Adipose tissue (tissue), 3 donors: ENCODE measurements around the gene ABT1. TPM values are rescaled to one million over a fixed set of nuclear protein-coding genes. Genes with fewer than 3 reads are reported as not detected.
"Not testable (repeated sequence)": the region's sequence is repeated elsewhere in the genome, so short reads cannot be mapped to it uniquely, and the experiment has no call there.

Source experiments
- H3K27ac ChIP-seq: one replicate; pipeline ENCODE4 v1.5.1; 2013; ENCODE audit warnings: low read depth, low read length
- WGBS, 3 donors: extraction: QIAGEN DNeasy Blood & Tissue Kit; methylation state at CpG; one replicate each; pipeline ENCODE4 v1.1.7; 2013; 5-methylcytosine and 5-hydroxymethylcytosine counted together
- polyA plus RNA-seq, 3 donors: library from polyadenylated mRNA; stranded (reverse); fragments of 200-250 nt; gene quantifications; one replicate each; pipeline ENCODE4 v1.2.3, GENCODE V29; 2013
- donor health status: healthy with polysubstance abuse.
- donor health status: Bipolar disorder and iron deficiency.
- donor health status: healthy.

Gene ABT1
- 10 to 100 TPM in 2 of 3 donors, 1 to 10 TPM in 1; 8.1 to 16.3 (median 11.8) TPM for polyA plus RNA-seq

DNA sequence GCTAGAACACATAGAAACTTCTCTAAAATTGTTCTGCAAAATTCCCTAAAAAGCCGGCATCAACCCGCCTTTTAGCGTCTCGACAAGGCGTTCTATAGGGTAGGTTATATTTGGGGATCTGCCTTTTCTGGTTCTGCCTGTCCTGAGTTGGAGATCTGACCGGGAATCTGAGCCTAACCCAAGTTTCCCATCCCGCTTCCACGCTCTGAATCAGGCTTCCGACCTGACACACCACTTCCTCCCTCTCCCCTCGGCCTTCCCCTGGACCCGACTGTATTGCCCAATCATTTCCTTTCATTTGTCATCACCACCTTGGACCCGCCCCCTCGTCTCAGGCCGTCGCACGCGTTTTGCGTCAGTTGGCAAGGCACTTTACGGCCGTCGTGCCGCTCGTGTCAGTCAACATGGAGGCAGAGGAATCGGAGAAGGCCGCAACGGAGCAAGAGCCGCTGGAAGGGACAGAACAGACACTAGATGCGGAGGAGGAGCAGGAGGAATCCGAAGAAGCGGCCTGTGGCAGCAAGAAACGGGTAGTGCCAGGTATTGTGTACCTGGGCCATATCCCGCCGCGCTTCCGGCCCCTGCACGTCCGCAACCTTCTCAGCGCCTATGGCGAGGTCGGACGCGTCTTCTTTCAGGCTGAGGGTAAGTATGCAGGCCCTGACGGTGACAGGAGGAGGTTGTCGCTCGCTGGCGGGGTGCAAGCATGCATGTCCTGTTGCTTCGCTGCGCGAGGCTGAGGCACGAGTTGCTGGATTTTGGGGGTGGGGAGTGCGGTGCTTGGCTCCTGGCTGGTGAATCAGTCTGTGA, at the start of gene ABT1:
ABT1 (plus strand) TSS at position 375 of the 810 bp plus-strand sequence; CDS start at position 405, 30 bp downstream.
- H3K27ac ChIP-seq, result no peak within 1 kb of the TSS
- WGBS, 3 donors, result 0% methylated on average over 51 of the region's 51 CpGs

DNA sequence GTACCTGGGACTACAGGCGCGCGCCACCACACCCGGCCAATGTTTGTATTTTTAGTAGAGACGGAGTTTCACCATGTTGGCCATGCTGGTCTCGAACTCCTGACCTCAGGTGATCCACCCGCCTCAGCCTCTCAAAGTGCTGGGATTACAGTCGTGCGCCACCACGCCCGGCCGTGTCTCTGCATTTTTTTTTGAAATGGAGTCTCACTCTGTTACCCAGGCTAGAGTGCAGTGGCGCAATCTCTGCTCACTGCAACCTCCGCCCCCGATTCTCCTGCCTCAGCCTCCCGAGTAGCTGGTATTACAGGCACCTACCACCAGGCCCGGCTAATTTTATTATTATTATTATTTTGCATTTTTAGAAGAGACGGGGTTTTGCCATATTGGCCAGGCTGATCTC, 49.4 kb upstream of the ABT1 start:
- H3K27ac ChIP-seq, result not testable (repeated sequence)
- WGBS, 3 donors, result 93 to 97% (median 94%) methylated on average over 18 of the region's 18 CpGs

DNA sequence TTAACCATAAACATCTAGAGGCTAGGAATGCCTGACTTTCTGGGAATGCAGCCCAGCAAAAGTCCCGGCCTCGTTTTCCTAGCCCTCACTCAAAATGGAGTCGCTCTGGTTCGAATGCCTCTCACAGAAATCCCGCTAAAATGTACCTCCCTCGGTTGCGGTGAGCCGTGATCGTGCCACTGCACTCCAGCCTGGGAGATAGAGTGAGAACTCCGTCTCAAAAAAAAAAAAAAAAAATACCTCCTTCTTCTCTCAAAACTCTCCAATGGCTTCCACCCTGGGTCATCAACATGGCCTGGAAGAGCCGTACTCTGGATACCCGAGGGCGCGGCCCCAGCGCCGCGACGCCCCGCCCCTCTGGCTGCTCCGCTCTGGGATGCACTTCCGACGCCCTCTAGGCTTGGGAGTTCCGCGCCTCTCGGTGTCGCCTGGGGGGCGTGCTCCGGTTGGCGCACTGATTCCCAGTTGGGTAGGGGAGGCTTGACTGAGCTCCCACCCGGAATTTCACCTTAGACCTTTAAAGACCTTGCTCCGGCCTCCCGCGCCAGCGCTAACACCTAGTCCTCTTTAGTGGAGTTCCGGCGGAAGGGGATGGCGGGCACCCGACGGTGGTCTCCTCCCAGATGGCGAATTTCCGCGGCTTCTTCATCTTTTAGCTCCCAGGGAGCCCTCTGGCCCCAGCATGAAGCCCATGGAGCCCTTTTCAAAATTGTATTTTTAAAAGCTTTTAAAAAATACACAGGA, 46.3 kb upstream of the ABT1 start:
- no peak overlapping the region for H3K27ac ChIP-seq
- WGBS, 3 donors, result 5 to 9% (median 6%) methylated on average over 42 of the region's 42 CpGs

DNA sequence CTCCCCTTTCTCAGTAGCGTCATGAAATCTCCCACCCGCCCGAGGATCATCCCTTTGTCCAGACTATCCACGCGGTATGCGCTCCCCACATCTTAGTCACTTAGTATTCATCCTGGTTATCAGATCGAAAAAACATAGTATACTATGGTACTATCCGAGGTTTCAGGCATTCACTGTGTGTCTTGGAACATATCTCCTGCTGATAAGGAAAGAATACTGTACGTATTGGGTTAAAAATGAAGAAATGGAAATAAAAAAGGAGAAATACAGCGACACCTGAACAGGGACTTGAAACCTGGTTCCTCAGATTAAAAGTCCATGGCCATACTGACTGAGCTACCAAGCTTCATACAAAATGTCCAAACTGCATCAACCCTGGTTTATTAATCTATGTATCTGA, 44.5 kb upstream of the ABT1 start:
- 82 to 88% (median 87%) methylated on average over 10 of the region's 10 CpGs for WGBS, 3 donors
- H3K27ac ChIP-seq, result no peak overlapping the region

DNA sequence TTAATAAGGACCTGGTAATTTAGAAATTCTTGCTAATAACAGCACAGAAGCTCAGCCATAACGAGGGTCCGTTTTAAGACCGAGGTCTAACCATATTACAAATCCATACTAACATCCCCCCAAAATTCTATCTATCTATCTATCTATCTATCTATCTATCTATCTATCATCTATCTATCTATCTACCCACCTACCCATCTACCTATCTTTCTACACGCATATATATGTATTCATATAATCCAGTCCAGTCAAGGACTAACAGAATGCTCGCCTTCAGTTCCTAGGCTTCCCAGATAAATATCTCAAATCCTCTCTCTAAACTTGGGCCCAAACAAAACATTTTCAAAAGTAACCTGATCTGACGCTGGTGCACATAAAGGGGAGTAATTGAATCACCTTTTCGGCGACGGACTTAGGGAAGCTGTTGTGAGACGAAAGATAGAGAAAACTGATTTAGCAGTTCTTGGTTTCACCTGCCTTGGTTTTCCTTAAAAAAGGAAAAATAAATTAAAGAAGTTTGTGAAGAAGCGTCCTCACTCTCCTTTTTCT, 44.0 kb upstream of the ABT1 start:
- H3K27ac ChIP-seq, result no peak overlapping the region

DNA sequence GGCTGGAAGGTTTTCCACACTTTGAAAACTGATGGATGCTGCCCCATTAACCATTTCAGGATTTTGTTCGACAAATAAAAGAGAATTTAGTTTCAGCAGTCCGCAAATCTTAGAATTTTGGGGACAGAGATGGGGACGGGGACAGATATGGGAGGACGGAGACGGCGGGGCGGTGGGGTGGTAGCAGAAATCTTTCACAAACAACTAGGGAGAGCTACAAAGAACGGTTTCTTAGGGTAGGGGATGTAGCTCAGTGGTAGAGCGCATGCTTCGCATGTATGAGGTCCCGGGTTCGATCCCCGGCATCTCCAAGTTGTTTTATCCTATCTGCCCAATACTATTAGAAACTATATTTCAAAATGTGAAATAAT, 43.5 kb upstream of the ABT1 start:
- 0 to 1% (median 1%) methylated on average over 13 of the region's 13 CpGs for WGBS, 3 donors
- H3K27ac ChIP-seq, result no peak overlapping the region

More for the DNA sequence above, 44.0 kb upstream of the ABT1 start:
- WGBS, 3 donors, result 44 to 51% (median 48%) methylated on average over 11 of the region's 11 CpGs

DNA sequence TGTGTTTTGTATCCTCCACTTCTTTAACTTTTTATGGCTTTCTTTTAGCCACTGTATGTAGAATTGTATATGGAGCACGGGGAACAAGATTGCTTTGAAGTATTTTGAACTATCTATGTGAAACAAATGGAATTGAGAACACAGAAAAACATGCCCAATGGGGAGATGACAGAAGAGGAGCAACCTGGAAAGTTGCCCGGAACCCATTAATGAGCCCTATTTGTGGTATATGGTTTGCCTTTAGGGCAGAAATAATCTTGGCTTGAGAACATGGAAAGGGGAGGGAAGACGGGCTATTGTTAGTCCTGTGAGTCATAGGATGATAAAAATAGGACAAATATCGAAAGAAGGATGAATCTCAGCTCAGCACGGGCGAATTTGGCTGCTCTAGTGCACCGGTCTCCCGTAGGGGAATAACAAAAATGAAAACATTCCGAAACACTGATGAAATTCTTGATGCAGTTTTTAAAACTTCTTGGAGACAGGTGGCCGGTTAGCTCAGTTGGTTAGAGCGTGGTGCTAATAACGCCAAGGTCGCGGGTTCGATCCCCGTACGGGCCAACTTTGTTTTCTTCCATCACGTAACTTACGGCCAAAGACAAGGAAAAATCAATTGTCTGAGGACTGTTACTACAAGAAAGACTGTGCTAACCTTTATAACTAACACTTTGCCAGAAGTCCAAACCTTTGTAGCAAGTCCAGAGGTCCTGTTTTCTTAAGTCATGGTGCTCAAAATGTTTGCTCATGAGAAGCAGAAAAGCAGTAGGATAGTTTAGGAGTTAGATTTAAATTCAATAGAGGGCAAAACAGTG, 42.9 kb upstream of the ABT1 start:
- WGBS, 3 donors, result 0 to 1% (median 0%) methylated on average over 19 of the region's 19 CpGs
- no peak overlapping the region for H3K27ac ChIP-seq

DNA sequence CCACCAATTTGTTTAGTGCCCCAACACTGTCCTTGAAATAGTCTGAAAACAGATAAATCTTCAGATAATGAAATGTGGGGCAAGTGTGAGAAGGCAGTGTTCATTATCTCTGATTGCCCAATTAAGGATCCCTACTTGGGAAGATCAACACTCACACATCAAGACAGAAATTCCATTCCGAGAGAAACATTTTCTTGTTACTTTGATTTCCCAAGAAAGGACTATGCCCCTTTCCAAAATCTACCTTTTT, 42.4 kb upstream of the ABT1 start:
- WGBS, 3 donors, result 6 to 16% (median 13%) methylated on average over 1 of the region's 1 CpG
- H3K27ac ChIP-seq, result no peak overlapping the region

DNA sequence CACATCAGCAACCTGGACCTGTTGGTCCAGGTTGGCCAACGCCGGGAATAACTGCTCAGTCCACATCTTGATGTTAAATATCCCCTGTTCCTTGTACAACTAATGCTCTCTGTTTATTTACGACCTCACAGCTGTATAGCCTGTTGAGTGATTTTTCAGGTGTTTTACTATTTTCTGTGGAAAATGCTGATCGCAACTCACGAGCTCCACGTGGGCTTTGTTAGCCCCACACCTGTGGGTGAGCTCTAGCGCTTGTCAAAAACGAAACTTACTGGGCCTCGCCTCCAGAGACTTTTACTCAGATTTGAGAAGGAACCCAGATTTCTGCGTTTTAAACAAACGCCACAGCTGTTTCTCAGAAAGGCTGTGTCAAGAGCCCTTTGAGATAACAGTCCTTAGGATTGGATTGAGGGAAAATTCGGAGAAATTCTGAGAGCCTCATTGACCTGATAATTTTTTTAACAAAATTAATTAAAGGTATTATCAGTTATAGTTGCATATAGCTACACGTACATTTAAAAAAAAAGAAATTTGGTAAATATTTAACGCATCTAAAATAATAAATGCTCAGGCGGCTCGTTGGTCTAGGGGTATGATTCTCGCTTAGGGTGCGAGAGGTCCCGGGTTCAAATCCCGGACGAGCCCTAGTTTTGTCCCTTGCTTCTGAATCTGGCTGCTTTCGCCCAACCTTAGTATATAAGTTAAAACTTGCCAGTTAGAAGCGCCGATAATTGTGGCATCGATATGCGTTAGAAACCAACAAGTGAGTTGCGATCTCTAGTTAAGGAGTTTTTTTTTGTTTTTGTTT, 41.9 kb upstream of the ABT1 start:
- 6 to 12% (median 11%) methylated on average over 27 of the region's 27 CpGs for WGBS, 3 donors
- H3K27ac ChIP-seq, result no peak overlapping the region

DNA sequence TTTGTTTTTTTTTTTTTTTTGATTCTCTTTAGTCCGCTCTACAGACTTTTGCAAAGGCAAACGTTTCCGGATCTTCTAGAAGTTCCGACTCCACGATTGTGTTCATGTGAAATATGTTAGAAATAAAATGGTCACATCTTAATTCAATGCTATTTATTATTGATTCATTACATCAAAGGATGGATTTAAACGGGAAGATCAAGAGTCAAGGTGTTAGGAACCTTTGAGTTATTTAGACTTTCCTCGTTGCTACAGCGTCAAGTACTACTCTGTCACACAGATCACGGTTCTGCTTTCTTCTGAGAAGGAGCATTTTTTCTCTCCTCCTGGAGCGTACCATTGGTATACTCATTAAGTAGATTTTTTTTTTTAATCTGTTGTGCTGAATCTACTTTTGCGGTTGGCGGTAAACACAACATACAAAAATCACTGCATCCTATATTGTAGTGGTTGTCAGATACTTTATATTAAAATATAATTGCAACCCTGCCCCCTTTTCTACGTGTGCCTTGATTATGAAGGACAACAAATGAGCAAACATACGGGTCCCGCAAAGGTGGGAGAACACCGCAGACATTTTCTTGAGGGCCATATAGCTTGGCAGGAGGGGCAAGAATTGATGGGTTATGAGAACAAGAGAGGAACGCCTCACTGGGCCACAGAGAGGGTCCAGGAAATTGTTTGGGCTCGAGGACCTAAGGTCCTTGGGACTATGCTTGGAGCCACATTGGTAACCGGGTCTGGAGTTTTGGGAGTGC, 41.1 kb upstream of the ABT1 start:
- no peak overlapping the region for H3K27ac ChIP-seq
- 44 to 56% (median 55%) methylated on average over 19 of the region's 19 CpGs for WGBS, 3 donors

DNA sequence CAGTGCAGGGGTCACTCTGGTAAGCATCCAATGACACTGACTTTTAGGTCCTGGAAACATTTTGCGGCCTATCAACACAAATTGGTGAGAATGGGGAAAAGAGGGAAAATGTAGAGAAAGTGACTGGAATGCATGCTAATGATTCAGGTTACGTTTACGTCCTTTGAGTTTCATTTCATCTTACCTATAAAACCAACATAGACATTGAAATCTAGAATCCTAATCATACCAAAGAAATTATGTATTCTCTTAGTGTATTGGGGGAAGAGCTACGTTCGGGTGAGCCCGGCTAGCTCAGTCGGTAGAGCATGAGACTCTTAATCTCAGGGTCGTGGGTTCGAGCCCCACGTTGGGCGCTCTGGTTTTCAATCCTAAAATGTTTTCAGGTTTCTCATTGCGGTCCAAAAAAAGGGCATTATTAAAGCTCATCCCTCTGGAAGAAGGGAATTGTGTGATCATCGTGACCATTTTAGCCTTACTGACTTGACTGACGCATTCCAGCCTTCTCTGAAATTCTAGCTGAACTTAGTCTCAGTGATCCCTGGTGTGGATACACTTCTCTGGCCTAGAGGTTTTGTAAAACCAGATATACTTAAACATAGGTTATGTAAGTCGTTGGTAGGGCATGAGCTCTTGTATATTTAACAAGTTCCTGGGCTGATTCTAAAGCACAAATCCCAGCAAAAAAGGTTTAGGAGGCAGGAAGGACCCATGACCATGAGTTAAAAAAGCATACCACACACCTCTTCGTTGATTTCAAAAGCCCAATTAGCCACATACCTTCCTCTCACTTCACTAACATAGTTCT, 40.3 kb upstream of the ABT1 start:
- WGBS, 3 donors, result 30 to 42% (median 36%) methylated on average over 16 of the region's 16 CpGs

DNA sequence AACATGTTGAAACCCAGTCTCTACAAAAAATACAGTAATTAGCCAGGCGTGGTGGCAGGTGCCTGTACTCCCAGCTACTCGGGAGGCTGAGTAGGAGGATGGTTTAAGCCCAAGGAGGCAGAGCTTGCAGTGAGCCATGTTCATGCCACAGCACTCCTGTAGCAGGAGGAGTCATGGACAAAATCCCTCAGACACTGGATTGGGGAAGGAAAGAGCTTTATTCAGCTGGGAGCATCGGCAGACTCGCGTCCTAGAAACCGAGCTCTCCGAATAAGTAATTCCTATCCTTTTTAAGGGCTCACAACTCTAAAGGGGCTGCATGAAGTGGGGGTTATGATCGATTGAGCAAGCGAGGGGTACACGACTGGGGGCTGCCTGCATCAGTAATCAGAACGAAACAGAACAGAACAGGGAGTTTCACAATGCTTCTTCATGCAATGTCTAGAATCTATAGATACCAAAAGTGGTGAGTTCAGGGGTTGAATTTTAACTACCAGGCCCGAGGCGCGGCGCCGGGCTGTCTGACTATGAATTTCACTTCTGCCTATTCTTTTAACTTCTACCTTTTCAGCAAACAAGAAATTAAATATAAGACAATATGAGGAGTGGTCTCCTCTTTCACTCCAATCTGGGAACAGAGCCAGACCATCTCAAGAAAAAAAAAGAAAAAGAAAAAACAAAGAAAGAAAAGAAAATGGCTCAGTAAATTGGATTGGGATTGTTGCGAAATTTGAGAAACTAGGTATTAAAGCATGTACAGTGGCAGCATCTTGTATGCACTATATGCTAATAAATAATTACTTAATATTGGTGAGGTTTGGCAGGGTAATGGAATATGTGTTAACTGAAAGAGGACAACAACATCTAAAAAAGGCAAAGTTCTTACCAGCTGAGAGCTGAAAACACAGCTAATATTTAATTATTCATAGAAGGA, 35.0 kb upstream of the ABT1 start:
- 82 to 93% (median 88%) methylated on average over 17 of the region's 17 CpGs for WGBS, 3 donors
- H3K27ac ChIP-seq, result no peak overlapping the region

More for the DNA sequence above, 40.3 kb upstream of the ABT1 start:
- H3K27ac ChIP-seq, result no peak overlapping the region

DNA sequence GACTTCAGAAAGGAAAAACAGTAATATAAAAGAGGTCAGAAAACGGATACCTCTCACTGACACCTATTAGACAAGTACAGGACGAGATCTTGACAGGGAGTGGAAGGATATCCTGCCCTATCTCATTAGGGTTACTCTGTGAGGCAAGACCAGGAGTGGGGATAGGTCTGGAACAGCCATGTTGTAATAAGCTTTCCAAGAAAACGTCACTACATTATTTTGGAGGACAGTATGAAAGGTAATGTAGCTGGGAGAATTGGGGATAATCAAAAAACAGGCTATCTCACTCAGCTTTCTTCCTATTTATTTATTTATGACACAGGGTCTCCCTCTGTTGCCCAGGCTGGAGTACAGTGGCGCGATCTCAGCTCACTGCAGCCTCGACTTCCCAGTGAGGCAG, 33.3 kb upstream of the ABT1 start:
- 76 to 81% (median 76%) methylated on average over 6 of the region's 6 CpGs for WGBS, 3 donors
- H3K27ac ChIP-seq, result no peak overlapping the region

DNA sequence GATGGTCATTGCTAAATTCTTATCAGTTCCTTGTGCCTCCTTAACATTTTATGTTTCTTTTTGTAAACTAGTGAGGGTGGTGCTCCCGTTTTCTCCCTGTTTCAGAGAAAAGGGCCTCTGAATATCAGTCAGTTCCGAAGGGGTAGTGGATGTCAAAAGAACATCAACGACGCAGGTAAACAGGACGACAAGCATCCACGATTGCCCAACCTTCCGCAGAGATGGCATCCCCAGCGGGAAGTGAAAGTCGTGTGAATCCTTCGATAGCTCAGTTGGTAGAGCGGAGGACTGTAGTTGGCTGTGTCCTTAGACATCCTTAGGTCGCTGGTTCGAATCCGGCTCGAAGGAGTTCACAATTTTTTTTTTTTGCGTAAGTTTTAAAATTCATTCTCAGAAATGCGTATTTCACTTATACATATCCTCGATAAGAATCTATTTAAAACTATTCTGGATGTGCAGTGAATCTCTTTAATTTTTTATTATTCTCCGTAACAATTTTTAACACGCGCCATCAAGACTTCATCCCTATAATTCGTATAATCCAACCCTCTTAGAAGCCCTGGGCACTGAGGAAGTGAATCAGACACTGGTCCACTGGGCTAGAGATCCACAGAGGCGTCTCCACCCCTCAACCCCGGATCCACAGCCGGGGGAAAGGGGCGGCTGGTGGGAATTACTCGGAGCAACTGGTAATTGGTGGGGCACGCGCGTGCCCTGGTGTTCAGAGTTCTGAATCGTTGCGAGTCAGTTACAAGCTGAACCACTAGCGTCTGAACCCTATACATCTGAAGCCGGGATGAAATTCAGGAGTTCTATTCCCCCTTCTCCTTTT, 27.9 kb upstream of the ABT1 start:
- no peak overlapping the region for H3K27ac ChIP-seq
- 4 to 5% (median 4%) methylated on average over 34 of the region's 34 CpGs for WGBS, 3 donors

DNA sequence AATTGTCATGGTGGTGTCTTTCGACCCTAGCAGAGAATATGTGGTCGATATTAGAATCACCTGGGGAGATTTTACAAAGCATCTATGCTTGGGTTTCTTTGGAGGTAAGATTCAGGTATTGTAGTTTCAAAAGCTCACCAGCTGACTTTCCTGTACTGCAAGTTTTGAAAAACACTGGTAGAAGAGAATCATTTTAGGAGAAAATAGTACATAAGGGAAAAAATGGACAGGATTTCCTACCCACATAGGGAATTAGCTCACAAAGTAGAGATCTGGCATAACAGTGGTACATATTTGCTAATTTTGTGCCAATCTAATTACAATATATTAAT, 27.4 kb upstream of the ABT1 start:
- WGBS, 3 donors, result 15 to 19% (median 17%) methylated on average over 2 of the region's 2 CpGs
- H3K27ac ChIP-seq, result no peak overlapping the region
